Natural killer cell (primary cell): ENCODE measurements around the gene ELAVL2. TPM values are rescaled to one million over a fixed set of nuclear protein-coding genes. Genes with fewer than 3 reads are reported as not detected.

ENCODE experiments used
- ATAC-seq, 3 donors: fragments of 150-1000 bp in 2 of 3; fragments of 200-7000 bp in 1 of 3; cut with Tn5 transposase; 1 replicate in 1 of 3; 2 replicates in 2 of 3; pipeline ENCODE4 v1.10.0; 2021; ENCODE audit warnings: mild to moderate bottlenecking in 2 of 3, moderate library complexity in 2 of 3
- DNase-seq, 2 donors: peaks; one replicate each; pipeline versions ENCODE4 v3.0.0 to v3.0.0-alpha.2; 2013 to 2021; ENCODE audit warnings: mixed read lengths in 1 of 2
- H3K27ac ChIP-seq: one replicate; pipeline ENCODE4 v1.5.1; 2013; ENCODE audit warnings: mild to moderate bottlenecking, low read length
- H3K27me3 ChIP-seq: one replicate; pipeline ENCODE4 v1.6.1; 2013; ENCODE audit warnings: low read length; ENCODE audit not compliant: control insufficient read depth, insufficient read depth
- H3K36me3 ChIP-seq: one replicate; pipeline ENCODE4 v1.6.1; 2013; ENCODE audit warnings: low read length; ENCODE audit not compliant: control insufficient read depth, insufficient read depth
- H3K4me1 ChIP-seq: one replicate; pipeline ENCODE4 v1.6.1; 2013; ENCODE audit warnings: low read length; ENCODE audit not compliant: control insufficient read depth, insufficient read depth
- H3K4me3 ChIP-seq: one replicate; pipeline ENCODE4 v1.5.1; 2013; ENCODE audit warnings: low read length
- H3K9me3 ChIP-seq: one replicate; pipeline ENCODE4 v1.6.1; 2013; ENCODE audit warnings: low read length; ENCODE audit not compliant: control insufficient read depth, insufficient read depth
- H3K27ac Mint-ChIP-seq, 2 donors: one replicate each; pipeline ENCODE4 v1.8.0; 2022; ENCODE audit warnings: mild to moderate bottlenecking in 2 of 2, mixed read lengths in 2 of 2, moderate library complexity in 1 of 2
- H3K27me3 Mint-ChIP-seq, 2 donors: one replicate each; pipeline ENCODE4 v1.8.0; 2022; ENCODE audit warnings: low read depth in 2 of 2, mixed read lengths in 2 of 2
- H3K36me3 Mint-ChIP-seq: one replicate; pipeline ENCODE4 v1.8.0; 2022; ENCODE audit warnings: mixed read lengths
- H3K4me1 Mint-ChIP-seq, 2 donors: one replicate each; pipeline ENCODE4 v1.8.0; 2022; ENCODE audit warnings: mixed read lengths in 2 of 2
- H3K4me3 Mint-ChIP-seq: one replicate; pipeline ENCODE4 v1.8.0; 2022; ENCODE audit warnings: mild to moderate bottlenecking, moderate library complexity, mixed read lengths
- H3K9me3 Mint-ChIP-seq, 2 donors: one replicate each; pipeline ENCODE4 v1.8.0; 2022; ENCODE audit warnings: mixed read lengths in 2 of 2
- CTCF ChIP-seq: fragments of 200-600 bp; IDR thresholded peaks from one replicate; pipeline ENCODE4 v1.8.0; 2022; ENCODE audit warnings: antibody characterized with exemption
- WGBS: methylation state at CpG from one replicate; pipeline ENCODE4 v1.1.7; 2013; ENCODE audit warnings: missing lambda C conversion rate; ENCODE audit not compliant: insufficient coverage; 5-methylcytosine and 5-hydroxymethylcytosine counted together
- intact Hi-C: fragments of 100-400 bp; cut with micrococcal nuclease; formaldehyde crosslinking; loops from one replicate; pipeline ENCODE4 v1.14.2; 2022
- total RNA-seq, 4 donors: library from RNA; stranded (reverse); fragments of 120-200 nt in 1 of 4; gene quantifications; one replicate each; pipeline versions ENCODE4 v1.2.3 to v1.2.4, GENCODE V29; 2013 to 2022

ELAVL2 gene
- total RNA-seq, 3 donors from 2014 or later (not counting 1 experiment from before 2014, with no cell fraction given) = not detected

- Histone ChIP-seq H3K27ac (no peak overlapping the region), H3K4me1 (no peaks in the 10 kb centered on the region), H3K9me3 (peaks cover 2% of the 10 kb centered on the region), H3K27me3 (no peaks in the 10 kb centered on the region), H3K36me3 (no peaks in the 10 kb centered on the region), H3K4me3 (no peak overlapping the region)
- WGBS = 83% methylated on average over 5 of the region's 5 CpGs
- no peak overlapping the region for H3K27ac Mint-ChIP-seq
- no peak for ATAC-seq
- TF ChIP-seq CTCF = no peak
- peaks cover 12 to 14% of the 10 kb centered on the region in 2 donors for H3K9me3 Mint-ChIP-seq
- H3K36me3 Mint-ChIP-seq = peaks cover 7% of the 10 kb centered on the region
- no peak for DNase-seq
- H3K4me3 Mint-ChIP-seq = no peak overlapping the region
- H3K4me1 Mint-ChIP-seq = no peaks in the 10 kb centered on the region
- no peaks in the 10 kb centered on the region for H3K27me3 Mint-ChIP-seq
- intact Hi-C loops = no loop called here
Observed at GRCh38 chr9:23754551-23754950, 71.5 kb downstream of the ELAVL2 start.

- no peak for TF ChIP-seq CTCF
- ATAC-seq (no peak), DNase-seq (no peak)
- Mint-ChIP-seq H3K4me1 (no peaks in the 10 kb centered on the region), H3K36me3 (peaks cover 7% of the 10 kb centered on the region), H3K27ac (no peak overlapping the region), H3K27me3 (no peaks in the 10 kb centered on the region), H3K9me3 (peaks cover 18 to 20% of the 10 kb centered on the region in 2 donors), H3K4me3 (no peak overlapping the region)
- peaks cover 2% of the 10 kb centered on the region for H3K9me3 ChIP-seq
- H3K27ac ChIP-seq = no peak overlapping the region
- H3K4me1 ChIP-seq = no peaks in the 10 kb centered on the region
- no peak overlapping the region for H3K4me3 ChIP-seq
- H3K27me3 ChIP-seq = no peaks in the 10 kb centered on the region
- intact Hi-C loops = no loop called here
- no peaks in the 10 kb centered on the region for H3K36me3 ChIP-seq
- WGBS = 66% methylated on average over 3 of the region's 4 CpGs
Observed at GRCh38 chr9:23752859-23753258, 73.2 kb downstream of the ELAVL2 start.

- Mint-ChIP-seq H3K4me3 (no peak overlapping the region), H3K9me3 (peaks cover 17 to 18% of the 10 kb centered on the region in 2 donors), H3K36me3 (peaks cover 7% of the 10 kb centered on the region), H3K27me3 (no peaks in the 10 kb centered on the region), H3K27ac (no peak overlapping the region), H3K4me1 (no peaks in the 10 kb centered on the region)
- TF ChIP-seq CTCF = no peak
- Histone ChIP-seq H3K27ac (no peak overlapping the region), H3K4me3 (no peak overlapping the region), H3K27me3 (no peaks in the 10 kb centered on the region), H3K4me1 (no peaks in the 10 kb centered on the region), H3K9me3 (no peaks in the 10 kb centered on the region), H3K36me3 (no peaks in the 10 kb centered on the region)
- 94% methylated on average over 4 of the region's 4 CpGs for WGBS
- intact Hi-C loops = no loop called here
- no peak for ATAC-seq
- DNase-seq = no peak
Observed at GRCh38 chr9:23751633-23752032, 74.4 kb downstream of the ELAVL2 start.

- peaks cover 15 to 17% of the 10 kb centered on the region in 2 donors for H3K9me3 Mint-ChIP-seq
Observed at GRCh38 chr9:23750808-23751207, 75.2 kb downstream of the ELAVL2 start.

More at GRCh38 chr9:23750808-23751207, 75.2 kb downstream of the ELAVL2 start:
- 95% methylated on average over 2 of the region's 3 CpGs for WGBS
- H3K4me3 ChIP-seq = no peak overlapping the region
- Mint-ChIP-seq H3K27ac (no peak overlapping the region), H3K27me3 (no peaks in the 10 kb centered on the region), H3K4me1 (no peaks in the 10 kb centered on the region), H3K36me3 (peaks cover 7% of the 10 kb centered on the region), H3K4me3 (no peak overlapping the region)
- no peaks in the 10 kb centered on the region for H3K4me1 ChIP-seq
- DNase-seq (no peak), ATAC-seq (no peak)
- H3K27me3 ChIP-seq = no peaks in the 10 kb centered on the region
- TF ChIP-seq CTCF = no peak
- H3K27ac ChIP-seq = no peak overlapping the region
- intact Hi-C loops = no loop called here
- H3K9me3 ChIP-seq = no peaks in the 10 kb centered on the region
- H3K36me3 ChIP-seq = no peaks in the 10 kb centered on the region
